Right lobe of liver (tissue), 6 donors: ENCODE results near the gene UNC119. TPM values are rescaled to one million over a fixed set of nuclear protein-coding genes. Genes with fewer than 3 reads are reported as not detected.
"Not testable (repeated sequence)": the region's sequence is repeated elsewhere in the genome, so short reads cannot be mapped to it uniquely, and the experiment has no call there.

Experiments used
- ATAC-seq, 4 donors: fragments of 200-7000 bp; cut with Tn5 transposase; one replicate each; pipeline ENCODE4 v1.9.1; 2020; ENCODE audit warnings: mild to moderate bottlenecking in 4 of 4, moderate library complexity in 4 of 4
- DNase-seq, 3 donors: peaks; one replicate each; pipeline ENCODE4 v3.0.0-alpha.2; 2020
- H3K27ac ChIP-seq, 3 donors: fragments of 200-600 bp; one replicate each; pipeline ENCODE4 v1.8.0; 2022
- H3K27me3 ChIP-seq, 2 donors: fragments of 200-600 bp; one replicate each; pipeline ENCODE4 v1.8.0; 2022
- H3K36me3 ChIP-seq, 4 donors: fragments of 200-600 bp; sonication (generic) in 1 of 4; one replicate each; pipeline versions ENCODE4 v1.5.1 to v1.8.0; 2017 to 2022; ENCODE audit warnings: control low read depth in 1 of 4
- H3K4me1 ChIP-seq, 4 donors: fragments of 200-600 bp; sonication (generic) in 1 of 4; one replicate each; pipeline versions ENCODE4 v1.5.1 to v1.8.0; 2017 to 2022; ENCODE audit warnings: control low read depth in 1 of 4
- H3K4me3 ChIP-seq, 3 donors: fragments of 200-600 bp; one replicate each; pipeline ENCODE4 v1.8.0; 2022
- H3K9me3 ChIP-seq, 4 donors: fragments of 200-600 bp; sonication (generic) in 1 of 4; one replicate each; pipeline versions ENCODE4 v1.5.1 to v1.8.0; 2017 to 2022; ENCODE audit warnings: control low read depth in 1 of 4
- CTCF ChIP-seq, 4 donors: fragments of 200-600 bp in 3 of 4; fragments of 450-650 bp in 1 of 4; IDR thresholded peaks; one replicate each; pipeline versions ENCODE4 v1.5.1 to v1.8.0; 2016 to 2022; ENCODE audit warnings: antibody characterized with exemption in 4 of 4, mild to moderate bottlenecking in 2 of 4
- POLR2A ChIP-seq: fragments of 450-650 bp; IDR thresholded peaks from one replicate; pipeline ENCODE4 v1.6.1; 2017; ENCODE audit warnings: antibody characterized with exemption, mild to moderate bottlenecking
- WGBS: methylation state at CpG from one replicate; pipeline ENCODE4 v1.1.6; 2018; ENCODE audit warnings: low coverage, low lambda C conversion rate; ENCODE audit not compliant: insufficient coverage; ENCODE audit errors: missing lambda C conversion rate; 5-methylcytosine and 5-hydroxymethylcytosine counted together
- intact Hi-C, 2 donors: fragments of 100-400 bp; cut with DNase I; formaldehyde crosslinking; loops; one replicate each; pipeline versions ENCODE4 v1.11.2 to v1.14.1; 2022
- total RNA-seq, 6 experiments: library from RNA; depleted of rRNA in 2 of 6; stranded (reverse); fragments of >200 nt in 2 of 6; fragmentation: NEBNext Ultra II Directional in 3 of 6; extraction: Animal tissue kit (Norgen Biotek cat#: 25700) in 3 of 6; gene quantifications; one replicate each; pipeline versions ENCODE4 v1.1.0 to v1.2.4, GENCODE V29; 2016 to 2023
- donor health status: DM: no; HTN: yes; CAD: no.
- donor health status: DM: no; HTN: no; CAD: no.
- donor health status: DM: no; HTN: no; CAD: no.
- donor health status: DM: no; HTN: yes; CAD: no.
- donor health status: DM: no; HTN: yes; CAD: no.

Gene UNC119
- total RNA-seq, 6 experiments from 2014 or later: 11.5 to 37.8 (median 13.1) TPM

- no peak overlapping the region for H3K27ac ChIP-seq
- H3K4me1 ChIP-seq: no peaks in the 10 kb centered on the region
- H3K36me3 ChIP-seq: no peaks in the 10 kb centered on the region
- ATAC-seq (peak in 2 of 4 donors; percentile 9 to 64), DNase-seq (no peak)
- H3K4me3 ChIP-seq: no peak overlapping the region
- 69% methylated on average over 5 of the region's 25 CpGs for WGBS
- H3K9me3 ChIP-seq: no peaks in the 10 kb centered on the region
- intact Hi-C loops: no loop called here
- TF ChIP-seq POLR2A: no peak
- TF ChIP-seq CTCF (IDR thresholded peaks at IDR 0.05): no peak
- no peaks in the 10 kb centered on the region for H3K27me3 ChIP-seq
Measured at GRCh38 chr17:28524476-28525424, 27.7 kb downstream of the UNC119 start.

DNA sequence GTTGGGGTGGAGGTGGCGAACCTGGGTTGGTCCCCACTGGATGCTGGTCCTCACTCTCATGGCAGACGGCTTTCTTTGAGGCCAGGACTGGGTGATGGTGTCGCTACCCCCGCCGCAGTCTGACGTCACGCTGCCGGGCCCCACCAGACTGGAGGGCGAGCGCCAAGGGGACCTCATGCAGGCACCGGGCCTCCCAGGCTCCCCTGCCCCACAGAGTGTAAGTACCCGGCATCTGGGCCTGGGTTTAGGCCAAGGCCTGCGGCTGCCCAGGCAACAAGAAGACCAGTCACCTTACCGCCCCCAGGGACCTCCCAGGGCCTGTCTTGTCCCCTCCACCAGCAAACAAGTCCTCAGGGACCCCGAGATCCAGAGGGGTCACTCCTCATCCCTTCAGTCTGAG lies 28.5 kb downstream of the UNC119 start:
- intact Hi-C loops: no loop called here
- Histone ChIP-seq H3K4me3 (no peak overlapping the region), H3K4me1 (no peaks in the 10 kb centered on the region), H3K27ac (no peak overlapping the region), H3K36me3 (no peaks in the 10 kb centered on the region), H3K9me3 (no peaks in the 10 kb centered on the region), H3K27me3 (no peaks in the 10 kb centered on the region)
- TF ChIP-seq POLR2A (no peak), CTCF (IDR thresholded peaks at IDR 0.05) (no peak)
- WGBS: 40% methylated on average over 1 of the region's 15 CpGs
- DNase-seq: no peak
- no peak for ATAC-seq

DNA sequence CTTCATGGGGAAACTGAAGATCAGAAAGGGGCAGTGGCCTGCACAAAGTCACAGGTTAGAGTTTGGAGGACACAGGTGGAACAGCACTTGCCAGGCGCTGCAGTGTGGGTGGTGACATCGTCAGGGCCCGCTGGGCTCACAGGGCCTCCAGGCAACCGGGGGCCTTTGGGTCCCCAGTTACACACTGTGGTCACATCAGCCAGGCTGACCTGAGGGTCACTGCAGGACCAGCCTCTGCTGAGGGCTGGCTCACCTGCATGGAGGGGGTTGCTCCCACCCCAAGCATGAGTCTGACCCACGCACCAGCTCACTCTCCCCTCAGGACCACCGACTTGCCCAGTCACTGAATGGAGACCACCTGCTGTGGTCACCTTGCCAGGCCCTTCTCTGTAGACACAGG lies 29.2 kb downstream of the UNC119 start:
- DNase-seq: no peak
- Histone ChIP-seq H3K9me3 (no peaks in the 10 kb centered on the region), H3K27me3 (no peaks in the 10 kb centered on the region), H3K4me3 (no peak overlapping the region), H3K27ac (no peak overlapping the region), H3K36me3 (no peaks in the 10 kb centered on the region), H3K4me1 (no peaks in the 10 kb centered on the region)
- intact Hi-C loops: no loop called here
- no peak for TF ChIP-seq POLR2A
- no CpG with 5 or more reads among the region's 6 CpGs for WGBS
- no peak for ATAC-seq

- H3K27me3 ChIP-seq, intact Hi-C loops, H3K9me3 ChIP-seq, H3K27ac ChIP-seq, H3K36me3 ChIP-seq, H3K4me3 ChIP-seq, DNase-seq, ATAC-seq, H3K4me1 ChIP-seq: not testable (repeated sequence)
- WGBS: 66% methylated on average over 2 of the region's 4 CpGs
Measured at GRCh38 chr17:28522281-28522680, 30.1 kb downstream of the UNC119 start.

DNA sequence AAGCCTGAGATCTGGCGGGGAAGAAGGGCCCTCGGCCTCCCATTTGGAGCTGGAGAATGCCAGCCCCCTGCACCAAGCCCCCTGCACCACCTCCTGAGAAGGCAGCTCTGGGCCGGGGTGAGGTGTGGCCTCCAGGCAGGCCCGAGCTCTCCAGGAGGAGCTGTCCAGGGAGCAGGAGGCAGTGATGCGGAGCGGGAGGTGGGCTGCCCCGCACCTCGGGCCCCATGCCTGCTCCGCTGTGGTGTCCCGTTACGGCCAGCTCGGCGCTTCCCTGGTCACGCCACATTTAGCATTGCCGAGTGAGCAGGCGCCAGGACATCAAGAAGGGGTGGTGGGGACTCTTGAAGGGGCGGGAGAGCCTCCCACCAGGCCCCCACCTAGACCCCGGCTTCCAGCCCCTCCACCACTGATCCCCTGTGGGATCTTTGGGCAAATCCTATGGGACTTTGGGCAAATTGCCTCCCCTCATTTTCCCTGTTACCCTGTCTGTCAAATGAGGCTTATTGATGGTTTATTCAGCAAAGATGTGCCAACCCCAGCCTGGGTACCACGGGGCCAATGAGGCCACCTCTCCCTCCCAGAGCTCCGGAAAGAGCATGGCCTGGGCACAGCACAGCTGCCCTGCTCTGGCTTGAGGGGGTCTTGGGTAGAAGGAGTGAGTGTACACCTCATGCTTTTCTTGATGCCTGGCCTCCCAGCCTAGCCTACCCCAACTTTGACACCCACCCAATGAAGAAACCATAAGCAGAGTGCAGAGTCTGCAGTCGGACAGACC lies 30.9 kb downstream of the UNC119 start:
- intact Hi-C loops: no loop called here
- Histone ChIP-seq H3K4me3 (no peak overlapping the region), H3K4me1 (no peaks in the 10 kb centered on the region), H3K27me3 (no peaks in the 10 kb centered on the region), H3K27ac (no peak overlapping the region), H3K36me3 (no peaks in the 10 kb centered on the region), H3K9me3 (no peaks in the 10 kb centered on the region)
- WGBS: no CpG with 5 or more reads among the region's 21 CpGs
- DNase-seq (no peak), ATAC-seq (no peak)
- TF ChIP-seq CTCF (IDR thresholded peaks at IDR 0.05) (no peak), POLR2A (no peak)
